Endodermal cell (in vitro differentiated cells): ENCODE results near the gene GATB. TPM values are rescaled to one million over a fixed set of nuclear protein-coding genes. Genes with fewer than 3 reads are reported as not detected.

Source experiments
- DNase-seq: peaks from one replicate; pipeline ENCODE4 v3.0.0-alpha.2; 2017
- H3K27ac ChIP-seq: 2 replicates; pipeline ENCODE4 v1.5.1; 2013; ENCODE audit warnings: mild to moderate bottlenecking, low read depth, low read length, moderate library complexity
- H3K27me3 ChIP-seq: 2 replicates; pipeline ENCODE4 v1.6.1; 2013; ENCODE audit warnings: mild to moderate bottlenecking, low read length, moderate library complexity; ENCODE audit not compliant: insufficient read depth, control insufficient read depth, poor library complexity, severe bottlenecking
- H3K36me3 ChIP-seq: 2 replicates; pipeline ENCODE4 v1.7.0; 2013; ENCODE audit warnings: mild to moderate bottlenecking, low read length, moderate library complexity; ENCODE audit not compliant: control insufficient read depth, insufficient read depth
- H3K4me1 ChIP-seq: one replicate; pipeline ENCODE4 v1.7.0; 2013; ENCODE audit warnings: low read length; ENCODE audit not compliant: control insufficient read depth, insufficient read depth
- H3K4me3 ChIP-seq: 2 replicates; pipeline ENCODE4 v1.5.1; 2013; ENCODE audit warnings: mild to moderate bottlenecking, low read length, moderate library complexity
- H3K9ac ChIP-seq: 2 replicates; pipeline ENCODE4 v1.6.1; 2013; ENCODE audit warnings: mild to moderate bottlenecking, low read length, moderate library complexity; ENCODE audit not compliant: poor library complexity, severe bottlenecking; ENCODE audit errors: extremely low read depth
- H3K9me3 ChIP-seq: 2 replicates; pipeline ENCODE4 v1.6.1; 2013; ENCODE audit warnings: mild to moderate bottlenecking, low read length, moderate library complexity; ENCODE audit not compliant: control insufficient read depth
- H3K27ac Mint-ChIP-seq: 2 replicates; pipeline ENCODE4 v1.8.0; 2020; ENCODE audit warnings: mixed read lengths
- H3K27me3 Mint-ChIP-seq: 2 replicates; pipeline ENCODE4 v1.8.0; 2021; ENCODE audit warnings: mild to moderate bottlenecking, mixed read lengths; ENCODE audit not compliant: insufficient read depth
- H3K36me3 Mint-ChIP-seq: 2 replicates; pipeline ENCODE4 v1.8.0; 2020; ENCODE audit warnings: low read depth, mixed read lengths
- H3K4me1 Mint-ChIP-seq: 2 replicates; pipeline ENCODE4 v1.8.0; 2020; ENCODE audit warnings: mixed read lengths
- H3K4me3 Mint-ChIP-seq: 2 replicates; pipeline ENCODE4 v1.8.0; 2020; ENCODE audit warnings: mild to moderate bottlenecking, moderate library complexity, mixed read lengths
- H3K9me3 Mint-ChIP-seq: 2 replicates; pipeline ENCODE4 v1.8.0; 2020; ENCODE audit warnings: mild to moderate bottlenecking, mixed read lengths
- WGBS, 2 experiments: methylation state at CpG; one replicate each; pipeline versions ENCODE4 v1.1.5 to v1.1.7; 2013; ENCODE audit warnings: missing lambda C conversion rate in 2 of 2, mixed read lengths in 1 of 2; ENCODE audit not compliant: insufficient coverage in 1 of 2, insufficient read length in 1 of 2; 5-methylcytosine and 5-hydroxymethylcytosine counted together
- total RNA-seq, 2 donors: library from RNA; stranded (reverse); fragmentation: NEBNext Ultra II Directional in 1 of 2; extraction: Animal tissue kit (Norgen Biotek cat#: 25700) in 1 of 2; gene quantifications; 2 replicates in 1 of 2; 3 replicates in 1 of 2; pipeline ENCODE4 v1.2.1, GENCODE V29; 2021
- TF ChIP-seq, protein P1 (sequence below): fragments of 200-600 bp; sonication (generic); conservative IDR thresholded peaks from 2 replicates; pipeline ENCODE4 v1.5.0; 2021; ENCODE audit warnings: antibody characterized with exemption, mild to moderate bottlenecking

GATB gene
- total RNA-seq, 2 donors from 2014 or later: 18.3 to 20.5 TPM

DNA sequence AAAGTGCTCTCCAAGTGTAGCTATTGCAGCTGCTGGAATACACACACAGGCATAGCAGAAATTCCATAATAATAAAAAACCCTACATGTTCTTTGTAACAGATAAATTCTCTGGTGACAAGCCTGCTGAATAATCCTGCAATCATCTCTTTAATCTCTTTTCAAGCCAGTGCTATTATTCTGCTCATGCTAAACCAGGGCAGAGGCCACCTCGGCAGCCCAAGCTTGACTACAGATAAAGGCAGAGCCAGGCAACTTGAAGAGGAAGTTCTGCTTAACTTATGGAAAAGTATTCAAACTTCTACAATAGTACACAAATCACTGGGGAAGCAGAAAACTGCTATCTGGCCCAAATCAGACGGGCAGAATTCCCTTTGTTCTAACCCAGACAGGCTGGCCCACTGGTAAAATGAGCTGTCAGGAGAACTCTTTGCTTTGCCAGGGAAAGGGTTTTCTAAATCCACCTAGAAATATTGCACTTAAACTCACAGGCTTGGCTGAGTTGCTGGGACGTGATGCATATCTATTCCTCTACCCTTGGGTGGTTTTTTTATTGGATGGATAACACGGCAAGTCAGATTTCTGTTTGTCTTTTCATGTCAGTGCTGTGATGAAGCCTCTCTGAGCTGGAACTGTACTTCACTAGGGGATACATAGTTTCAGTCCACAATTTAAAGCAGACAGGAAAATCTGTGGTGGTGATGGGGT is 70.5 kb downstream of the GATB start:
- Mint-ChIP-seq H3K9me3 (no peaks in the 10 kb centered on the region), H3K4me3 (no peak overlapping the region), H3K27ac (peak overlapping the region; percentile 6), H3K4me1 (peaks cover 7% of the 10 kb centered on the region), H3K27me3 (no peaks in the 10 kb centered on the region), H3K36me3 (peaks cover 12% of the 10 kb centered on the region)
- Histone ChIP-seq H3K9ac (no peak overlapping the region), H3K27me3 (no peaks in the 10 kb centered on the region), H3K27ac (peak overlapping the region; percentile 65), H3K36me3 (no peaks in the 10 kb centered on the region), H3K9me3 (no peaks in the 10 kb centered on the region), H3K4me1 (peaks cover 13% of the 10 kb centered on the region), H3K4me3 (no peak overlapping the region)
- DNase-seq: no peak
- TF ChIP-seq, protein P1, sequence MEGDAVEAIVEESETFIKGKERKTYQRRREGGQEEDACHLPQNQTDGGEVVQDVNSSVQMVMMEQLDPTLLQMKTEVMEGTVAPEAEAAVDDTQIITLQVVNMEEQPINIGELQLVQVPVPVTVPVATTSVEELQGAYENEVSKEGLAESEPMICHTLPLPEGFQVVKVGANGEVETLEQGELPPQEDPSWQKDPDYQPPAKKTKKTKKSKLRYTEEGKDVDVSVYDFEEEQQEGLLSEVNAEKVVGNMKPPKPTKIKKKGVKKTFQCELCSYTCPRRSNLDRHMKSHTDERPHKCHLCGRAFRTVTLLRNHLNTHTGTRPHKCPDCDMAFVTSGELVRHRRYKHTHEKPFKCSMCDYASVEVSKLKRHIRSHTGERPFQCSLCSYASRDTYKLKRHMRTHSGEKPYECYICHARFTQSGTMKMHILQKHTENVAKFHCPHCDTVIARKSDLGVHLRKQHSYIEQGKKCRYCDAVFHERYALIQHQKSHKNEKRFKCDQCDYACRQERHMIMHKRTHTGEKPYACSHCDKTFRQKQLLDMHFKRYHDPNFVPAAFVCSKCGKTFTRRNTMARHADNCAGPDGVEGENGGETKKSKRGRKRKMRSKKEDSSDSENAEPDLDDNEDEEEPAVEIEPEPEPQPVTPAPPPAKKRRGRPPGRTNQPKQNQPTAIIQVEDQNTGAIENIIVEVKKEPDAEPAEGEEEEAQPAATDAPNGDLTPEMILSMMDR: no peak
- 78% methylated on average over 4 of the region's 4 CpGs; no CpG with 5 or more reads in 1 of the 2 experiments for WGBS, 2 experiments

- Histone ChIP-seq H3K36me3 (no peaks in the 10 kb centered on the region), H3K4me3 (no peak overlapping the region), H3K27me3 (no peaks in the 10 kb centered on the region), H3K4me1 (peaks cover 13% of the 10 kb centered on the region), H3K9me3 (no peaks in the 10 kb centered on the region), H3K9ac (no peak overlapping the region), H3K27ac (peak overlapping the region; percentile 6)
- TF ChIP-seq, protein P1: no peak
- Mint-ChIP-seq H3K36me3 (peaks cover 12% of the 10 kb centered on the region), H3K27ac (no peak overlapping the region), H3K4me1 (peaks cover 7% of the 10 kb centered on the region), H3K27me3 (no peaks in the 10 kb centered on the region), H3K4me3 (no peak overlapping the region), H3K9me3 (no peaks in the 10 kb centered on the region)
- WGBS, 2 experiments: 86 to 91% methylated on average over 5 to 10 of the region's 10 CpGs
- DNase-seq: no peak
These were observed 71.4 kb downstream of the GATB start for GRCh38 chr4:151689211-151689991.

DNA sequence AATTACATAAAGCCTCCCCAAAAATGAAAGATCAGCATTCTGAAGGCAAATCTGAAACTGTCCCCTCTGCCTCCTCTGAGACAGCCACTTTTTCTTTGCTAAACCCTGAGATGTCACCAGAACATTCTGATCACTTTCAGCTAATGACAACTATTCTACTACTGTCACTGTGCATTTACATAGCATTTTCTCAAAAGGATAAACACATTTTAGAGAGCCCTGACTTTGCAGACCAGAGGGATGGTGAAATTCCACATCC is 72.1 kb downstream of the GATB start:
- H3K27ac Mint-ChIP-seq: no peak overlapping the region
- H3K36me3 ChIP-seq: no peaks in the 10 kb centered on the region
- TF ChIP-seq, protein P1: no peak
- peaks cover 7% of the 10 kb centered on the region for H3K4me1 Mint-ChIP-seq
- H3K9me3 Mint-ChIP-seq: no peaks in the 10 kb centered on the region
- H3K4me3 Mint-ChIP-seq: no peak overlapping the region
- no peaks in the 10 kb centered on the region for H3K9me3 ChIP-seq
- DNase-seq: no peak
- H3K27ac ChIP-seq: no peak overlapping the region
- H3K9ac ChIP-seq: no peak overlapping the region
- no peaks in the 10 kb centered on the region for H3K27me3 Mint-ChIP-seq
- H3K4me1 ChIP-seq: peaks cover 13% of the 10 kb centered on the region
- no peak overlapping the region for H3K4me3 ChIP-seq
- H3K36me3 Mint-ChIP-seq: peaks cover 12% of the 10 kb centered on the region
- no peaks in the 10 kb centered on the region for H3K27me3 ChIP-seq
